Right kidney (tissue), 1 donor: ENCODE results near the gene MRPL18.
"Not testable (repeated sequence)": the region's sequence is repeated elsewhere in the genome, so short reads cannot be mapped to it uniquely, and the experiment has no call there.

Experiments
- DNase-seq: peaks from one replicate; pipeline ENCODE4 v3.0.0-alpha.2; 2016

Gene MRPL18

GRCh38 chr6:159766906-159767305 lies 23.4 kb upstream of the MRPL18 start:
- DNase-seq = no peak

DNA sequence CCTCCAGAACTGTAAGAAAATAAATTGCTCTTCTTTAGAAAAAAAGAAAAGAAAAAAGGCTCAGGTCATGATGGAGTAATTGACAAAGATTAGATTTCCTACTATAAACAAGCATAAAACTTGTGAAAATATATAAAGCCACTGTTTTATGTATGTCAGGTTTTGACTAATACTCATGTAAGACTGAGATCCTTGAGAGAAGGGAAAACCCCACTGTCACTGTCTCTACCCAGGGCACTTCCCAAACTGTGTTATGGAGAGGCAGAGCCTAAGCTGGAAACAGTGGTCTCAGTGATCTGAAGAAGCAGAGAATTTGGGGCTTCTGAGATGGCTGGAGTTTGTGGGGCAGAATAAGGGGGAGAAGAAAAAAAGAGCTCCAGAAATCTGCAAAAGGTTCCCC lies 20.8 kb upstream of the MRPL18 start:
- DNase-seq = no peak

- DNase-seq = no peak
Measured at GRCh38 chr6:159772196-159772595, 18.1 kb upstream of the MRPL18 start.

DNA sequence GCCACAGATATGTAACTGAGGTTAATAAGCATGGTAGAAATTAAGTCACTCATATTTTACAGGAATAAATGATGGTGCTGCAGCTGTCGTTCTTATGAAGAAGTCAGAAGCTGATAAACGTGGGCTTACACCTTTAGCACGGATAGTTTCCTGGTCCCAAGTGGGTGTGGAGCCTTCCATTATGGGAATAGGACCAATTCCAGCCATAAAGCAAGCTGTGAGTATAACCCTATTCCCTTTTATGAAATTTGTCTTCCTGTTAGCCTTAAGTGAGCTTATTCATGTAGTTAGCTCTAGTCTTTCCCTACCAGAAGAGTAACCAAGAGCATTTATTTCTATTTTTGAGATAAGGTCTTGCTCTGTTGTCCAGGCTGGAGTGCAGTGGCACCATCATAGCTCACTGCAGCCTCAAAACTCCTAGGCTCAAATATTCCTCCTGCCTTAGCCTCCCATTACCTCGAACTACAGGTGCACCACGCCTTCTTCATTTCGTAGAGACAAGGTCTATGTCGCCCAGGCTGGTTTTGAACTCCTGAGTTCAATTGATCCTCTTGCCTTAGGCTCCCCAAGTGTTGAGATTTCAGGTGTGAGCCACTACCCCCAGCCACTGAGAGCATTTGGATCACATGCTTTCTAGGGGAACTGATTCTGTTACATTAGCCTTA lies 12.9 kb upstream of the MRPL18 start:
- no peak for DNase-seq

DNA sequence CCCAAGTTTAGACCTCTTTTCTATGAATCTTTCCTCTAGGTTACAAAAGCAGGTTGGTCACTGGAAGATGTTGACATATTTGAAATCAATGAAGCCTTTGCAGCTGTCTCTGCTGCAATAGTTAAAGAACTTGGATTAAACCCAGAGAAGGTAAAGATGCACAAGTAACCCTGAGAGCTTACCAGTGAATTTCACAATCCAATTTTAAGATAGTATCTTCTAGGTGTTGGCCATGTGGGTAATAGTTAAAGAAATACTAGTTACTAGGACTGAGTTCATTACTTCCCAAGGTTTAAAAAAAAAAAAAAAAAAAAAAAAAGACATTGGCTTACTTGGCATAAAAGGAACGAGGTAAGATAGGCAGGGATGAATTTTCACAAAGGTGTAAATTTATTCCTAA lies 12.1 kb upstream of the MRPL18 start:
- DNase-seq = no peak

DNA sequence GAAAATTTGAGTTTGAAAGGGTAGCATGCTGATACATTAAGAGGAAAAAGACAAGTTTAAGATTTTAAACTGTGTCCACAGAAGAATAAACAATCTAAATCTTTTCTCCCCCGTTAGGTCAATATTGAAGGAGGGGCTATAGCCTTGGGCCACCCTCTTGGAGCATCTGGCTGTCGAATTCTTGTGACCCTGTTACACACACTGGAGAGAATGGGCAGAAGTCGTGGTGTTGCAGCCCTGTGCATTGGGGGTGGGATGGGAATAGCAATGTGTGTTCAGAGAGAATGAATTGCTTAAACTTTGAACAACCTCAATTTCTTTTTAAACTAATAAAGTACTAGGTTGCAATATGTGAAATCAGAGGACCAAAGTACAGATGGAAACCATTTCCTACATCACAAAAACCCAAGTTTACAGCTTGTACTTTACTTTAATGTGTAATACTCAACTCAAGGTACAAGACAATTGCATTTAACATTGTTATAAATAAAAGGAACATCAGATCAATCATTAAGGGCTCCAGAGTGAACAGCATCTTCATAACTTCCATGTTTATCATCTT lies 11.6 kb upstream of the MRPL18 start:
- no peak for DNase-seq

GRCh38 chr6:159788276-159788675 lies 2.0 kb upstream of the MRPL18 start:
- no peak for DNase-seq

- DNase-seq = no peak
Measured at GRCh38 chr6:159788753-159789376, 1.4 kb upstream of the MRPL18 start.

DNA sequence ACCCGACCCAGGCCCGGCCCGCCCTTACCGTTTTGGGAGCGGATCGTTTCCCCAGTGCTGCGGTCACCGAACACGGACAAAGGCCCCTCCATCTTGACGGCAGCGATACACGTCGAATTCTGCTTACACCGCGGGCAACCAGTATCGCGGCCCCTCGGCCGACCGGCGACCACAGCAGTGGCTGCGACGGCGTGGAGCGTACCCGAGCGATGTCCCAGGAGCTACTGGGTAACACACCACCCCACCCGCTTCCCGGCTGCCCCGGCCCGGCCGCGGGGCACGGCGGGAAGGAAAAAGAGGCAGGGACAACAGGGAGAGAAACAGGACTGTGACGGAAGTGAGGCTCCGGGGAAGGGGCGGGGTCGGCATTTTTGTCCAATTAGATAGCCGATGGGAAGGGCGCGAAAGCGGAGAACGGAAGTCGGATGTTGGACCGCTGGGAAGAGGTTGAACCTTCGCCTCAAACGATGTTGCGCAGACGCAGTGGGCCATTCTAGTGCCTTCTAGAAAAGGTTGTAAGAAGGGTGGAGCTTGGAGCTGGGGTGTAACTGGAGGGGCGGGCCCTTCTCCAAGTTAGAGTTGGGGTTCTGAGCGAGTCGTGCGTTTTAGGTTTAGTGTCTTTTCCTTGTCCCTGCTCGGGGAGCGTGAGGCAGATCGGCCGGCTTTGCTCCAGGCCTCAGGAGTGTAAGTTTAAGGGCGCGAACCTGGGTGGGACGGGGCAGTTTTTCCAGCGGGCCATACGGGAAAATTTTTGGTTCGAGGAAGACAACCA lies 704 bp upstream of the MRPL18 start, which contains the start of gene TCP1:
TCP1 (minus strand) TSS at position 226 of the 772 bp plus-strand sequence; CDS start at position 92, 134 bp downstream.
- peak; percentile 92 for DNase-seq

DNA sequence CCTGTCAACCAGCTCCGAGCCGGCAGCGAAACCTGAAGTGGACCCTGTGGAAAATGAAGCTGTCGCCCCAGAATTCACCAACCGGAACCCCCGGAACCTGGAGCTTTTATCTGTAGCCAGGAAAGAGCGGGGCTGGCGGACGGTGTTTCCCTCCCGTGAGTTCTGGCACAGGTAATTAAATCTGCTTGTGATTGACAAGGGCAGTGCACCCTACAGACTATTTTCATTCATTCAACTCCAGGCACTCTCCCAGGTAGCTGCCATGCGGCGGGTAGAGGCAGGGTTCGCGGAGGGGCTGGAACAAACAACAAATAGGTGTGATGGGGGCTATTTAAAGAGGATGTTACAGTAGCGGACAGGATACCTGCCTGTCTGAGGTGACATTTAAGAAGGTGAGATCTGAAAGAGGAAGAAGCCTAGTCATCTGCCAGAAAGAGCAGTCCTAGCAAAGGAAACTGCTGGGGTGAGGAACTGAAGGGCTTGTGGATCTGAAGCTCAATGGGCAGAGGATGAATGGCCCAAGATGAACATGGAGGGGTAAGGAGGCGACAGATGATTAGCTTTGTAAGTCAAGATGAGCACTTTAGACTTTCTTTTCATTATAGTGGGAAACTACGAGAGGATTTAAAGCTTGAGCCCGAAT lies 810 bp downstream of the MRPL18 start:
- no peak for DNase-seq

GRCh38 chr6:159794976-159795375 lies 4.7 kb downstream of the MRPL18 start:
- not testable (repeated sequence) for DNase-seq

GRCh38 chr6:159797554-159797953 lies 7.3 kb downstream of the MRPL18 start:
- DNase-seq = no peak

DNA sequence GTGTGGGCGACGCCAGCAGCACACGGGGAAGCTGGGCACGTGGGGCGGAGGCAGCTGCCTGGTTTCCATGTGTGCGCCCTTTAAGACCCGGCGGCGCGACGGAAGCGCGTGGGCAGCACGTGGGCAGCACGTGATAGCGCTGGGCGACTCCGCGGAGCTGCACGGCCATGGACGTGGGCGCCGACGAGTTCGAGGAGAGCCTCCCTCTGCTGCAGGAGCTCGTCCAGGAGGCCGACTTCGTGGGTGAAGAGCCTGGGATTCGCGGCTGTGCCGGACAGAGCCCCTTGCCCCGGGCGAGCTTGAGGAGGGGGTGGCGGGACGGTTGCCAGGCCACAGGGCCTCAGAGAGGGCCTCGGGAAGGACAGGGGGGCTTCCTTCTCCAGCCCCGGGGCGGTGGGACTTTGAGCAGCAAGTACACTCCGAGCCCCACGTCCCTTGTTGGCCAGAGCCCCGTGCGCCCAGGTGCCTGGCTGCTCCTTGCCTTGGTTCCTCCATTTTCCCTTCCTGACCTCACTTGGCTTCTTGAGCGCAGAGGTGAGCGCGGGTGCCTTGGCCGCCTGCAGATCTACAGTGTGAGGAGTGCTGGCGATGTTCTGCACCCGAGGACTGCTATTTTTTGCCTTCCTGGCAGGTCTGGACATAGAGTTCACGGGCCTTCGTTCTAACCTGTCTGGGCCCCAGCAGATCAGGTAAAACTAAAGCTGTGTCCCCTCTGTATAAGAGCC lies 10.0 kb downstream of the MRPL18 start, which contains the start of gene PNLDC1:
PNLDC1 (plus strand) TSS at position 136 of the 725 bp plus-strand sequence; CDS start at position 168, 32 bp downstream.
- no peak for DNase-seq

DNA sequence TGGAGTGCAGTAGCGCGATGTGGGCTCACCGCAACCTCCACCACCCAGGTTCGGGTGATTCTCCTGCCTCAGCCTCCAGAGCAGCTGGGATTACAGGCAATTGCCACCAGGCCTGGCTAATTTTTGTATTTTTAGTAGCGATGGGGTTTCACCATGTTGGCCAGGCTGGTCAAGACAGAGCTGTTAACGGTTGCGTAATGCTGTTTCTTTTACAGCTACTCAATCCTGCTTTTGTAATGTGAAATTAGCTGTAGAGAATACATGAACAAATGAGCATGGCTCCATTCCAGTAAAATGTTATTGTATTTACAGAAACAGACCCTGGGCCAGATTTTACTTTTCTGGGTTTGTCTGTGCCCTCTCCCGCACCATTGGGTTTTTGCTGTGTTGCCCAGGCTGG lies 11.7 kb downstream of the MRPL18 start:
- no peak for DNase-seq

GRCh38 chr6:159804504-159804903 lies 14.2 kb downstream of the MRPL18 start:
- no peak for DNase-seq

DNA sequence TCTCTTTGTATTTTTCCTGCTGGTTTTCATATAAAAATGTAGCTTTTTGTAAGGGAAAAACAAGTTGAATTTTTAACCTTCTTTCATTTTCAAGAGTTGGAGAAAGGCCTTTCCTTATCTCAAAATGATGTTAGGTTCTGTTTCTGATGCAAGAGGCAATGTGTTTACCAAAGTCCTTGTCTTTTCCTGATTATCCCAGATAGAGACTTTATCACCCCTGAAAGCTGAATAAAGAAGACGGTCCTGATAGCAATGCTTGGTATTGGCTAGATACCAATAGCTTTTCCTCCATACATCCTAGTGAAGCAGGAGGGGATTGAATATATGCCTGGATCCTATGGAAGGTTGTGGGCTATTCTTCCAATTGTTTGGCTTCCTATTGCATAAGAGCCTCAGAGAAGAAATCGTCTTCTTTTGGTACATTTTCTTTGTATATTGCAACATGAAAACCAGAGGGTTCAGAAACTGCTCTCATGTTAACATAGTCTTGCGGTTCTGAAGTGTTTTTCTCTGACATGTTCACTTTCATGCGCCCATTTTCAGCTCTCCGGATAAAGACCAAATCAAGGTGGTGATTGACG lies 15.3 kb downstream of the MRPL18 start:
- DNase-seq = no peak

- DNase-seq = no peak
Measured at GRCh38 chr6:159806021-159806458, 15.8 kb downstream of the MRPL18 start.

- no peak for DNase-seq
Measured at GRCh38 chr6:159807150-159807858, 17.0 kb downstream of the MRPL18 start.

DNA sequence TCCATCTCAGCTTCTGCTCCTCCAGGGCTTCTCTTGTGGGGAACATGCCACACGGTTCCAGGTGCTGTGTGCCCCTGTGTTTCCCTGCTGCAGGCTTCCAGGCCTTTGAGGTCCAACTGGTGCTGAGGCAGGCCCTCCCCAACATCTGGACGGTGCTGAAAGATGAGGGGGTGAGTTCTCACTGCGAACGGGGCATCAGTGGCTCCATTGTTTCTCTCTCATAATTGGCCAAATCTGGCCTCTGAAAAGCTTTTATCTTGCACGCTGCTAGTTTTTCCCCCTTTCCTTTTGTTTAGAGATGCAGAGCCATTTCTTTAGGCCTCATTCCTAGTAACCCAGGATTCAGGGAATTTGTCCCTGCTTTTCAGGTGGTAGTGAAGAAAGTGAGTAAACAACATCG lies 18.4 kb downstream of the MRPL18 start:
- DNase-seq = no peak

DNA sequence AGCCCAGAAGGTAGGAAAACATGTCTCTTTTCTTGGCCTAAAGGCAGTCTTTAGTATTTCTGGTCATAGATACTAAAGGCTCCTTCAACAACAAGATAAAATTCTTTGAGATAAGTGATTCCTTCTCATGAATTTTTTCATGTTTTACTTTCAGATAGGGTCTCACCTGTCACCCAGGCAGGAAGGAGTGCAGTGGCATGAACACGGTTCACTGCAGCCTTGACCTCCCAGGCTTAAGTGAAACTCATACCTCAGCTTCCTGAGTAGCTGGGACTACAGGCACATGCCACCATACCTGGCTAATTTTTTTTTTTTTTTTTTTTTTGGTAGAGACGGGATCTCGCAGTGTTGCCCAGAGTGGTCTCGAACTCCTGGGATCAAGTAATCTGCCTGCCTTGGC lies 18.9 kb downstream of the MRPL18 start:
- no peak for DNase-seq

DNA sequence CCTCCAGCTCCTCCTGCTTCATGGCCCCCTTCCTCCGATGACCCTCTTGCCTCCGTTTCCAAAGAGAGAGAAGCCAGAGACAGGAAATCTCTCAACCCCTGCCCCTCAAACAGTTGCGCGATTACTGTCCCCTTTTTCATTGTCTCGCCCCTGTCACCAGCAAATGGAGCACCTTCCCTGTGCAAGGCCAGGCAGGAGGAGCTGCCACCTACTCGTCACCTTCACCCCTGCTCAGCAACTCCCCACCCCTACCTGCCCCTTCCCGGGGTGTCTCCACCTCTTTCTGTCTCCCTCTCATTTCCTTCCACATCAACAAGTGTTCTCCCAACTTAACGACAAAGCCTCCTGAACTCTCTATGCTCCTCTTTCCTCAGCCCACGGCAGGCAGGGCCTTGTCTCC lies 23.5 kb downstream of the MRPL18 start:
- DNase-seq = no peak
